Measurements from ENCODE around the gene PDZD7.

DNA sequence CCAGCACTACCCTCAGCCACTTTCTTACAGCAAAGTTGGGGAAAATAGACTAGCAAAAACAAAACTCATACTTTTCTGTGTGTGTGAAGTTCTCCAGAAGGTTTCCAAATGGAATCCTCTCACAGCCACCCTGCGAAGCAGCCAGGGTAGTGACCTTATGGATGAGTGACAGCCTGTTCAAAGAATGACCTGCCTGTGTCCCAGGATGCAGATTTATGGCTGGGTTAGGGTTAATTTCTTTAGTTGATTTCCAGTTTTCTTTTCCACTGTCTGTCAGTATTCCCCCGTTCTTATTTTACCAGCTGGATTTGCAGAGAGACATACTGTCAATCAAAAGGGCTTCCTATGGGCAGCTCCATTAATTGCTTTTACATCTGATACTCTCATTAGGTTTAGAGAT, 64.0 kb downstream of the PDZD7 start:
- TF ChIP-seq ZNF274 (IDR thresholded peaks at IDR 0.05; ENCODE audit: low read depth, low read length) (no peak), SUZ12 (IDR thresholded peaks at IDR 0.05; ENCODE audit: extremely low read depth, insufficient read depth, insufficient read length) (no peak)
